Stimulated activated naive CD8-positive, alpha-beta T cell treated with anti-CD3 and anti-CD28 coated beads, Interleukin-15, Interleukin-2, amounts not matched to agents 100 ng/mL and 50 ng/mL, for 24 hours (primary cell): ENCODE data around the gene TEX53.

Experiments
- H3K27ac Mint-ChIP-seq: one replicate; pipeline ENCODE4 v1.8.0; 2021; ENCODE audit warnings: mild to moderate bottlenecking, mixed read lengths
- H3K27me3 Mint-ChIP-seq: one replicate; pipeline ENCODE4 v1.8.0; 2021; ENCODE audit warnings: mixed read lengths
- H3K36me3 Mint-ChIP-seq: one replicate; pipeline ENCODE4 v1.8.0; 2021; ENCODE audit warnings: low read depth, mixed read lengths
- H3K4me1 Mint-ChIP-seq: one replicate; pipeline ENCODE4 v1.8.0; 2021; ENCODE audit warnings: low read depth, mixed read lengths
- H3K4me3 Mint-ChIP-seq: one replicate; pipeline ENCODE4 v1.8.0; 2021; ENCODE audit warnings: mild to moderate bottlenecking, mixed read lengths
- H3K9me3 Mint-ChIP-seq: one replicate; pipeline ENCODE4 v1.8.0; 2021; ENCODE audit warnings: mixed read lengths

TEX53 gene

GRCh38 chr9:114611516-114612271 lies 45.9 kb downstream of the TEX53 start:
- Mint-ChIP-seq H3K4me1 (peaks cover 71% of the 10 kb centered on the region), H3K9me3 (no peaks in the 10 kb centered on the region), H3K27ac (peak overlapping the region; percentile 85), H3K36me3 (peaks cover 15% of the 10 kb centered on the region), H3K4me3 (peak overlapping the region; percentile 91), H3K27me3 (no peaks in the 10 kb centered on the region)

- Mint-ChIP-seq H3K4me3 (no peak overlapping the region), H3K36me3 (peaks cover 5% of the 10 kb centered on the region), H3K27ac (no peak overlapping the region), H3K4me1 (peaks cover 57% of the 10 kb centered on the region), H3K9me3 (no peaks in the 10 kb centered on the region), H3K27me3 (no peaks in the 10 kb centered on the region)
Observed at GRCh38 chr9:114608525-114608796, 49.1 kb downstream of the TEX53 start.

- Mint-ChIP-seq H3K27ac (no peak overlapping the region), H3K9me3 (no peaks in the 10 kb centered on the region), H3K36me3 (peaks cover 5% of the 10 kb centered on the region), H3K4me1 (peaks cover 51% of the 10 kb centered on the region), H3K4me3 (no peak overlapping the region), H3K27me3 (no peaks in the 10 kb centered on the region)
Observed at GRCh38 chr9:114607671-114608524, 49.7 kb downstream of the TEX53 start.

GRCh38 chr9:114606597-114607207 lies 50.9 kb downstream of the TEX53 start:
- H3K4me3 Mint-ChIP-seq = no peak overlapping the region
- H3K27me3 Mint-ChIP-seq = no peaks in the 10 kb centered on the region
- H3K9me3 Mint-ChIP-seq = peaks cover 9% of the 10 kb centered on the region
- H3K27ac Mint-ChIP-seq = peak overlapping the region; percentile 5
- H3K4me1 Mint-ChIP-seq = peaks cover 39% of the 10 kb centered on the region
- peaks cover 13% of the 10 kb centered on the region for H3K36me3 Mint-ChIP-seq
